KG1 (cell line): ENCODE measurements around the gene CYGB.
A peak's percentile ranks its signal among the peaks of the same experiment; 100 is the strongest.

ENCODE experiments used
- DNase-seq: peaks from one replicate; lab custom pipeline; 2025; lab: John Stamatoyannopoulos, UW

CYGB gene

DNA sequence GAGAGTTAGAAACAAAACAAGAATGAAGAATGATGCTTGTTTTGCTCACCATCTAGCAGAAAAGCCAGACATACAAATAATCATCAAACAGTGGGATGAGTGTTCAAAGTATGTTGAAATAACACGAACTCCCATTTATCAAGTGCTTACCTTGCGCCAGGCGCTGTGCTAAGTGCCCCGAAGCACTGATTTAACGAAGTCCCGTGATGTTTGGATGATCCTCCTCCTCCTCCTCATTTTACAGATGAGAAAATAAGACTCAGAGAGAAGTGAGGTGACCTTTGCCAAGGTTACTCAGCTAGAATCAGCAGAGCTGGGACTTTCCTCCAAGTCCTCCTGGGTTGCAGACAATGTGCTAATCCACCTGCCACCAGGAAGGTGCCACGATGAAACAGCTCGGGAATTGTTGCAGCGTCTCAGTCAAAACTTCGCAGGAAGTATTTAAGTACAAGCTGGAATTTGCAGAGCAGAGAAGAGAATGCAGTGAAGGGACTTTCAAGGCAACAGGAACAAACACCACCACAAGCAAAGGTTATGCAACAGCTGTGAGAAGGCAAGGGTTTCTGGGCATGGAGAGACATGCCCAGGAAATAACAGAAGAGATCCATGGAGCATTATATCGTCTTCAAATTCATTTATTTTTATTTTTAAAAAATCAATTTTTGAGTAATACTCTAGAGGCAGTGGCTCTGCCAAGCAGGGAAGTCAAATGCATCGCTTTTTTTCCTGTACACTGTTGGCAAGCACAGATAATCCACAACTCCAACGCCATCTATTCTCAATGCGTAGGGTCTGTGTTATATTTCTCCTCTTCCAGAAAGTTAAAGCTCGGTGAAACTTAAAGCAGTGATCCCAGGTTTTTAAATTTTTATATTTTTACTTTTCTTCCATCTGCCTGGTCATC is 13.5 kb upstream of the CYGB start:
- no peak for DNase-seq

DNA sequence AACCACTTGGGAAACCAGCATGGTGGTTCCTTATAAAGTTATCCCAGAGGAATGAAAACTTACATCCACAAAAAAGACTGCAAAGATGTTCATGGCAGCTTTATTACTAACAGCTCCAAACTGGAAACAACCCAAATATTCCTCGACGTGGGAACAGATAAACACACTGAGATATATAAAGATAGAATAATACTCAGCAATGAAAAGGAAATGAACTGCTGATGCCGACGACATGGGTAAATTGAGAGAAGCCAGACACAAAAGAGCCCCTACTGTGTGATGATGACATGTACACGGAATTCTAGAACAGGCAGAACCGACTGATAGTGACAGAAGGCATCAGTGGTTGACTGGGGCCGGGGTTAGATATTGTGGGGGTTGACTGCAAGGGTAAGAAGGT is 12.0 kb upstream of the CYGB start:
- DNase-seq: no peak

DNA sequence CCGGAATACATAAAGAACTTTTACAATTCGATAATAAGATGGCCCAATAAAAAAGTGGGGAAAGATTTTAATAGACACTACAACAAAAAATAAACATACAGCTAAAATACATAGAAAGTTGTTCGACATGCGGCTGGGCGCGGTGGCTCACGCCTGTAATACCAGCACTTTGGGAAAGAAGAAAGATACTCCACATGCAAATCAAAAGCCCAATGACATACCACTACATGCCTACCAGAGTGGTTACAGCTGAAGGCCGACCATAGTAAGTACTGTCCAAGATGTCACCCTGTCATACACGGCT is 11.7 kb upstream of the CYGB start:
- no peak for DNase-seq

DNA sequence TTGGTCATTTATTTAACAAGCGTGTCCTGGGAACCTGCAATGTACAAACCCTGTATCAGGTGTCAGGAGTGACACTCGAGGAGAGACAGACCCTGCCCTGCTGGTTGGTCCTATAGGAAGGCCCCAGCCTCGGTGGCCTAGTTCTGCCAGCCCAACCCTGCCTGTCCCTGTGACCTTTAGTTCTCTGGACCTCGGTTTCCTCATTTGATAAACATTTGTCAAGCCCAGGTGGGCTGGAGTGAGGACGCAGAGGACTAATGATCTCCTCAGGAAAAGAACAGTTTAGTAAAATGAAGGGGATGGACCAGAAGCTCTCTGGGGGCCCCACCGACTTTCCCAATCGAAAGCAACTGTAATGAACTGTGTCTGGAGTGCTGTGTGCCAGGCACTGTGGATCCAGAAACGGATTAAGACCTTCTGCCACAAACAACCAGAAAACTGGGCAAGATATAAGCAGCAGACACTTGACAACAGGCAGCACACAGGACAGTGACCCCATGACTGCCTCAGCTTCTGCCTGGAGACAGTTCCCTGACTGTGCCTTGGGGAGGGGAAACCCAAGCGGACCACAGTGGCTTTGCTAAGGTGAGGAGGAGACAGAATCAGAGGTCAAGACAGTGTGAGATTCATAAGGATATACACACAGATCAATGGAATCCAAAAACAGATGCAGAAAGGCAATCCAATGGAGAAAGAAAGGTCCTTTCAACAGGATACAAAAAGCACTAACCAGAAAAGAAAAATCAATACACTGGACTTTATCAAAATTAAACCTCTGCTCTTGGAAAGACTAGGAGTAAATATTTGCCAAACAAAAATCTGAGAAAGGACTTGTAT is 11.1 kb upstream of the CYGB start:
- DNase-seq: no peak

DNA sequence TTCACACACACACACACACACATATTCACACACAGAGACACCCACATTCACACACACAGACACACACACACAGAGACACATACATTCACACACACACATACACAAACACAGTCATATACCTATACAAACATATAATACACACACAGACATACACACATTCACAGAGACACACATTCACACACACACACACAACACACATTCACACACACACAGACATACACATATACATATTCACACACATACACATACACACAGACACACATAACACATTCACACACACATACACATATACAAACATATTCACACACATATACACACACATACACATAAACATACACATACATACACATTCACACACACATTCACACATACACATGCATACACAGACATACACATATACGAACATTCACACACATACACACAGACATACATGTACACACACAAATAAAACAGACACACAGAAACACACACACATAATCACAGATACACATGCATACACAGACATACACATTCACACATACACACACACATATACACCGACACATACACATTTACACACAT is 10.2 kb upstream of the CYGB start:
- no peak for DNase-seq

DNA sequence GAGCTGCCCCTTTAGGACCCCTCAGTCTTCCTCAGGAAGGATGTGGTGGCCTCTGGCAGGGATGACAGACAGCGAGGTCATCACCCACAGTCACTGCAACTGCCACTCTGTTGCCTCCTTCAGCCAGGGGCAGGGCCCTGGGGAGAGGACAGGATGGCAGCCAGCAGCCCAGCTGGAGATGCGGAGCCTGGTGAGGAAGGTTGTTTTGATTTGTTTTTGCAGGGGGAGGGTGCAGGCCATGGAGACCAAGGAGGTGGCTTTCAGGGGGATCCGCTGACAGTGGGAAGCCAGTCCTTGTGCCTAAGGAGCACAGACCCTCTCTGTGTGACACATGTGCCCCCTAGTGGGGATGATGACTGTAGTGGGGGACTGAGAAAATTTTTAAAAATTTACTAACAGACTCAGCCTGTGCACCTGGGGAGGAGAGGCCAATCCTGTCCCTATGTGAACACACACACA is 9.7 kb upstream of the CYGB start:
- DNase-seq: peak; percentile 79

DNA sequence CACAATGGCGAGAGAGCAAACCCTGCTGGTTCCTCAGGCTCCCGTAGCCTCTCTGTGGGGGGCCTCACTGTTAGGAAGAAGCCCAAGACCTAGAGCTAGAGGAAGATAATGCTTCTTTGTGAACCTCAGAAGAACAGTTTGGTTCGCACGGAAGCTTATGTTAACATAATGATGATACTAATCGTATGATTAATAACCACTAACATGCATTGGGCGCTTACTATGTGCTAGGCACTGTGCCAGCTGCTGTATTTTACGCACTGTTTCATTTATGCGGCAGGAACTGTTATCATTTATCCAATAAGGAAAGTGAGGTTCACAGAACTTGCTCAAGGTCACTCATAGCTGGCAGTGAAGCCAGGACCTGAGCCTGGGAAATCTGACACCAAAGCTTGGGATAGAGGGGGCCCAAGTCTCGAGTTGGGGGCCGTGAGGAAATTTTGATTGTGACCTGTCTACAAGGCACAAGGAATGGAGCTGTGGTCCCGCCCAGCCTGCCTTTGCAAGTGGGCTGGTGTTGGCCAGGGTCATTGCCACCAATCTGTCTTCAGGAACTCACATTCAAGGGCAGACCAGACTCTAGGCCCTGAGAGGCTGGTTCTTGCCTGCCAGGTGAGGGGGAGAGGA is 9.2 kb upstream of the CYGB start:
- peak; percentile 79 for DNase-seq

DNA sequence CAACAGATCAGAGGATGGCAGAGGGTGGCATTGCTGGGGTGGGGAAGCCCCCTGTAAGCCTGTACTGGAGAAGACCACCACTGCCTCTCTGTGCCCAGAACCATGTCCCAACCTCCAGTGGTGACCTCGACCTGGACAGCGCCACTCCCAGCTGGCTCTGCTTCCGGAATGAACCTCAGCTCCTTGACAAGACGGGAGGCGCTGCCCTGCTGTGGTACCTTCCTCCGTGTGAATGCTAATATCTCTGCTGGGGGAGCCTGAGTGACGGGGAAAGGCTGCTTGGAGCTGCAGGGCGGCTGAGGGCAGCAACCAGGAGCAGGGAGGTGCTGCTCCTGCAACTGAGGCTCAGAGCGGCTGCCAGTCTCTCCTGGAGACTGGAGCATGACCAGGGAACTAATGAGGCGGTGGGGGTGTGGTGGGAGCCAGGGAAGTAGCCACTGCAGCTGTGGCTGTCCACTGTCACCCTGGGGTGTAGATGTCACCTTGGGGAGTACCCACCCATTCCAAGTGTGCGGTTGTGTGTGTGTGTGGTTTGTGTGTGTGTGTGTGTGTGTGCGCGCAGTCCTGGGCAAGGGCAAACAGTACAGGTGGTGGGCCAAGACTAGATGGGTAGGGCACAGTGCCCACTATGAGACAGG is 8.5 kb upstream of the CYGB start:
- no peak for DNase-seq

DNA sequence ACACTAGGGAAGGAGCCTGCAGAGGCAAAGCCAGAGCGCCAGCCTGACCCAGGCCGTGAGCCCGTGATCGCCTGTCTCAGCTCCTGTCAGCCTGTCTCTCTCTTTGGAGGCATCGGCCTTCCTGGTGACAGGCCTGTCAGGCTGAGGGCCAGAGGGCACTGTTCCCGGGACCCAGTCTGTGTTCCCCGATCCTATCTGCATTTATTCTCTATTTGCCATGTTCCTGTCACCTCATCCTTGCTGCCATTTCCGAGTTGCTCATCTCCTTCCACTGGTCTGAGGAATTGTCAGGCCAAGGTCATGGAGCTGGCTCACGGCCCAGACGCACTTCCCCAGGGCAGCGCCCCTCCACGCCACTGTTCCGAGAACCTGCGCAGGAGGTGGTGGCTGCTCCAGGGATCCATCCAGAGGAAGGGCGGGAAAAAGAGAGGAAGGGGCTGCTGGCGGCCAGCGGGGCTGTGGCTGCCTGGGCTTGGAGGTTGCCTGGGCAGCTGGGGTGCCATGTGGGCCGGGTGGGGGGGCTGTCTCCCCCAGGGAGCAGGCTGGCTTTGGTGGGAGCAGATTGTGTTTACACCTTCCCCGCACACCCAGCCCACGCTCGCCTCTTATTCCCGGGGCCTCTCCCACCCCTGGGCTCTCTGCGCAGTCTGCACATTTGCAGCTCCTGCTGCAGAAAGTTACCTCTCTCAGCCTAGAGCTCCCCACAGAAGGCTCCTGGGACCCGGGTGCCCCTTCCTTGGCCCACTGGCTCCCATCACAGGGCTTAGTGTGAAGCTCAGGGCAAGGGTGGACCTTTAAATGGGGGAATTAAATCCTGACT is 7.2 kb upstream of the CYGB start:
- no peak for DNase-seq

DNA sequence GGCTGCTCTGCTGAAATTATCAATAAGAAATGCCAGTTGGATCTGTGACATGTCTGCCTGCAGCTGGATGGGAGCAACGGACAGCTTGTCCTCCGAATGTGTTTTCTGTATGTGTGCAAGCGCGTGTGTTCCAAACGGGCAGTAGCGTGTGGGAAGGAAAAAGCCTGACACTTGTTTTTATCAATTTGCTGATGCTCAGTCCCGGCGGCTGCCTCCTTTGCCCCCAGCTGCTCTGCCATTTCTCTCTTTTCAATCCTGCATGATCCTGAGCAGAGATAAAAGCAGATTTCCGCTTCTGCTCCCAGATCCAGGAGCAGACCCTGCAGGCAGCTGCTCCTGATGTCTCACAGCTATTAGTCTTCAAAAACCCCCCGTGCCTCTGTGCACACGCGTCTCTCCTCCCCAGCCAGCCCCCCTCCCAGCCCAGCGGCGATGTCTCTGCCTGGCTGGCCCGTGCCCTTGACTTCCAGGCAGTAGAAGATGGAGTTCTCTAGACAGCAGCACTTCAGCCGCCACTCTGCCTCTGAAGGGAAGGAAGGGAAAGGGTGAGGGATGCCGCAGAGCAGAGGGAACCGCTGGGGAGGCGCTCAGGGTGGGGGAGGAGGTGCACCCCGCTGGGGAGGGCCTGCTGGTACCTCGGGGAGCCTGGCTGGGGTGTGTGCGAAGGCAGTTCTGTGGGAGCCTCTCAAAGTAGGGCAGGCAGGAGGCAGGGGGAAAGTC is 6.5 kb upstream of the CYGB start:
- DNase-seq: no peak

DNA sequence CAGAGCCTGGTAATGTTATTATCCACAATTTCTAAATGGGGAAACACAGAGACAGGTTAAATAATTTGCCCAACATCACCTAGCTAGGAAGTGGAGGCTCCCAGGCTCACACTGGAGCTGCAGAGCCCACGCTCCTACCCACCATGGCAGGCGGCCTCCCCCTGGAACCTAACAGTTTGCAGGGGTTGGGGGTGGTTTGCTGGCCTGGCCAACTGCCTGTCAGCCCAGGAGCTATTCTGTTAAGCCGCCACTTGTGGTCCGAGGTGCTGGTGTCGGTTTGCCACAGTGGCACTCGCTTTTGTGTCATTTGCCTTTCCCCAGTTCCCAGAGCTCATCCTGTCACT is 5.9 kb upstream of the CYGB start:
- DNase-seq: no peak

DNA sequence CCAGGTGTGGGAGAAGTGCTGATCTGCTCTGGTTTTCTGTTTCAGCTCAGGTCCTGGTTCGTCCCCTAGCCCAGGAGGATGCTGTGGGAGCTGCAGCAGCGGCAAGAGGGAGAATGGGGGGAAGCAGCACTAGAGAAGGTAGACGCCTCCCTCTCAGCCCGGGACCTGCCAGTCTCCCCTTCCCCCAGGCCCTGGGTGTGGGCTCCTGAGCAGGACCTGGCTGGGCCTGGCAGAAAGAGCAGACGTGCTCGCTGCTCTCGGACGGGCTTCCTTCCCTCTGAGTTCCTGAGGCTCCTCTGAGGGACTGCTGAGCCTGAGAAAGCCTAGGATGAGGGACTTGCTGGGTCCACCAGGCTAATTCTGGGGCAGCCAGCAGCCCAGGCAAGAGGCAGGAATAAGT is 5.5 kb upstream of the CYGB start:
- DNase-seq: no peak

DNA sequence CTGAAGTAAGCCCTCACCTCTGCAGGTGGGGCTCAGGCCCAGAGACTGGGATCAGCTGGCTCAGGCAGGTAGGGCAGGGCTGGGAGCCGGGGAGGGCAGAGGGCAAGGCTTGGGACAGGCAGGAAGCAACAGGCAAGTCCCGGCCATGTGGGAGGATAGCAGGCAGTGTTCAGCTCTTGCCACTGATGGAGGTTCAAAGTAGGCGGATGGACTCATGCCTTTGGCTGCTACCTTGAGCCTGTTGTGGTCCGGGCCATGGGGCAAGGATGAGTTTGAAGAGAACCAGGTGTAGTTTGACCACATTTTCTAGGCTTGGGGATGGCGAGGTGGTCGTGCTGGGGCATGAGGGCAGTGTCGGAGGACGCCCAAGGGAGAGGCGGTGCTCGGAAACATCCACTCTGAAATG is 5.1 kb upstream of the CYGB start:
- DNase-seq: no peak

DNA sequence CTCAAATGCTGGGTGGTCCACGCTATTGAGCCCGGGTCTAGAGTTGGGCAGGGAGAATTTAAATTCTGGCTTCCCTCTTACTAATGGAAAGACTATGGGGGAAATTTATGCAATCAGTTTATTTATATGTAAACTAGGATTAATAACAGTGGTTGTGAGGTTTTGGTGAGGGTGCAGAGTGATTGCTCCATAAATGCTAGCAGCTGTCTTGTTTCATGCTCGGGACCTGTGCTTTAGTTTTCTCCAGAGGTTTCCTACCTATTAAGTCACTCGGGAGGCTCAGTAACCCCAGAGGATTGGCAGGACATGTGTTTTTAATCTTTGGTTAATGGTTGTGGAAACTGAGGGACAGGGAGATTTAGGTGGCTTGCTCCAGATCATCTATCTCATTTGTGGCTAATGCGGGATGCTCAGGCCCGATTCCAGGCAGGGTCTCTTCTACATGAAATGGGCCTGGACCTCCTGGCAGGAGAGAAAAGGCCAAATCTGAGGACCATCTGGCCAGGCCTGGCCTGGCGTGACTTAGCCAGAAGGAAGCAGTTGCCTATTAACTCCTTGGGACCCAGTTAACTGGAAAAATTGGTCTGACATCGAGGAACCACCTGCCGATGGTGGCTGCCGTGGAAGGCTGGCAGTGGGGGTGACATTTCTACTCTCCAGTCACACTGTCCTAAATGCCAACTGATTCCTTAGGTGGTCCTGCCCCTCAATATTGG is 4.4 kb upstream of the CYGB start:
- no peak for DNase-seq

DNA sequence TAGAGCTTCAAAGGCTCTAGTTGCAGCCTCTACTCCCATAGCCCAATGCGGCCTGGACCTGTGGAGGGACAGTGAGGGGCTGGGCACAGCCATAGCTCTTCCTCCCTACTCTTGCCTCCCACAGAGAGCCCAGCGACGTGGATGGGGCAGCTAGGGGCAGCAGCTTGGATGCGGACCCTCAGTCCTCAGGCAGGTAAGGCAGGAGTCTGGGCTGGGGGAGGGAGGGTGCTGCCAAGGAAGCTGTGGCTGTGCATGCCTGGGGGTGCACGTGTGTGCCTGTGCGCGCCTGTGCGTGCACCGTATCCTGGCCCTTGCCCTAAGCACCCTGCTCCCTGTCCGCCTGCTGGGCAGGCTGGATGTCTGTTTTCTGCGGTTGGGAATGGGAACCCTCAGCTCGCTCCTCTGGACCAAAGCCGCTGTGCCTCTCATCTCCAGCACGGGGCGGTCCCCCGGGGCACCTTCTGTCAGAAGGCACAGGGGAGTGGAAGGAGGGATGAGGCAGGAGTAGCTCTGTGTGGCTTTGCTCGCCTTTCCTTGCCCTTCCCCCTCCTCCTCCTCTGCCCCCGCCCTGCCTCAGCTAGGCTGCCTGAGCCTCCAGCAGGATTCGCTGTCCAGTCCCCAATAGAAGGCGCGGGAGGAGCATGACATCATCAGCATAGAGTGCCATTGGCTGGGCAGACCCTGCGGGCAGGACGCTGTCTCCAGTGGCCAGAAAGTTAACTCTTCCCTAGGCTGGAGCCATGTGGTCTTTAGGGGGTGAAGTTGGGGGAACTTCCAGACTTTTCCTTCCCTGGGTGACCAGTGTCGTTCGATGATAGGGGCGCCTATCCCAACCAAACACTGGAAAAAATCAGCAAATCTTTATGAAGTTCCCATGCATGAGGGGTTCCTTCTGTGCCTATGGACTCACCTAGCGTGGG is 3.1 kb upstream of the CYGB start:
- no peak for DNase-seq

DNA sequence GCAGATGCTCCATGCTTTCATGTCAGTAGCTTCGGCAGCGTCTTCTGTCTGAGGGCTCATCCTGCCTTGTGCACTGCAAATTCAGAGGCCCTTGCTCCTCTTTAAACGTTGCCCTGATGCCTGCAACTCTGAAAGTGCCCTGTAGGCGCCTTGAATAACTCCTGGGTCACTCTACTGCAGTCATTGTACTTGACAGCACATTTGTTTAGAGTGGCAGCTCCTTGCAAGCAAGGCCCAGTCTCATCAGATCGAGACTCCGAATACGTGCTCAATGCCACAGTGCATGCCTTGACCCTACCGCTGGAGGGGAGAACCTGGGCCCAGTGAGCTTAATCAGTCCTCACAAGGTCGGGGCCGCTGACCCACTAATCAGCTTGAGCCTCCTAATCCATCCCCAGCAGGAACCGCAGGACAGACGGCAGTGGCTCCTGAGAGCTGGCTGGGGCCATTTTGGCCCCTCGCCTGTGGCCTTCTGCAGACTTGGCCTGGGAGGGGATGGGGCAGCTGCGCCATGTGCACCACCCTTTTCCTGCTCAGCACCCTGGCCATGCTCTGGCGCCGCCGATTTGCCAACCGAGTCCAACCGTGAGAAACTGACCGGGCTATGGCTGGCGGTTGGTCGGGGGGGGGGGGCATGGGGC is 2.2 kb upstream of the CYGB start, which contains the start of gene PRCD:
Gene PRCD, plus strand, starts transcription at position 414 of the 641 bp plus-strand sequence. Its CDS starts 98 bp downstream, at position 512.
- DNase-seq: no peak

DNA sequence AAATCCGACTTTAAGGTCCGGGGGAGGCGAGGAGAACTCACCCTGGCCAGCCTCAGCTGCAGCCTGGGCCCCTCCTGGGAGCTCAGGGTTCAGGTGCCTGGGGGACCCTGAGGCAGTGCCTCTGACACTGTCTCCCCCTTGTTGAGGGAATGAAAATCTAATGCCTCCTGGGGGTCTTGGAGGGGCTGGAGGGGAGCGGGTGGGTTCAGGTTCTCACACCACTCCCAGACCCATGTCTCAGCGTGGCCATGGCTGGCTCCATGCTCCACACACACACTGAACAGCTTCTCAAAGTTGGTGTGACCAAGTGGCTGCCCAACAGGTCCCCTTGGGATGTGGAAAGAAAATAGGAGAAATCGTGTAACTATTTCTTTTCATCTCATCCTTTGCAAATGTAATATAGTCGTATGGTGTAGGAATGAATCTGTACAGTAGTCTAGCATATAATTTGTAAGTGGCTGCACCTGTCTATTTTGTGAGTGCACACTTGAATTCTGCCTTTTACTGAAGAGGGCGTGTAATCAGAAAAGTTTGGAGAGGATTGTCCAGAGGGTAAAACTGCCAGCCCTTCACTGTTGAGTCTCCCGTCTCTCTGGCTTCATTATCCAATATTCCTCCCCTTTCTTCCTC is 1.5 kb upstream of the CYGB start:
- DNase-seq: no peak
